Cardiac muscle cell (in vitro differentiated cells and primary cell): Measurements from ENCODE around the gene PCDHGA6. TPM values are rescaled to one million over a fixed set of nuclear protein-coding genes. Genes with fewer than 3 reads are reported as not detected.
"Not testable (repeated sequence)": the region's sequence is repeated elsewhere in the genome, so short reads cannot be mapped to it uniquely, and the experiment has no call there.

Source experiments
- DNase-seq, 2 donors: peaks; one replicate each; pipeline versions ENCODE4 v3.0.0 to v3.0.0-alpha.2; 2010 to 2017; ENCODE audit warnings: low read depth in 1 of 2, low spot score in 1 of 2
- H3K27ac ChIP-seq: fragments of 200-600 bp; sonication (generic); 2 replicates; pipeline ENCODE4 v1.5.1; 2016
- H3K27me3 ChIP-seq: fragments of 200-600 bp; sonication (generic); 2 replicates; pipeline ENCODE4 v1.6.0; 2016; ENCODE audit warnings: control low read depth
- H3K36me3 ChIP-seq: fragments of 200-600 bp; sonication (generic); 2 replicates; pipeline ENCODE4 v1.5.1; 2016; ENCODE audit warnings: control low read depth
- H3K4me1 ChIP-seq: fragments of 200-600 bp; sonication (generic); 2 replicates; pipeline ENCODE4 v1.8.1; 2017; ENCODE audit warnings: low read depth, mild to moderate bottlenecking, mixed run types
- H3K4me3 ChIP-seq: fragments of 200-600 bp; sonication (generic); 2 replicates; pipeline ENCODE4 v1.5.1; 2016; ENCODE audit warnings: mild to moderate bottlenecking
- H3K9me3 ChIP-seq: fragments of 200-600 bp; sonication (generic); 2 replicates; pipeline ENCODE4 v1.5.1; 2017; ENCODE audit warnings: low read depth, mild to moderate bottlenecking, control low read depth
- polyA plus RNA-seq: library from polyadenylated mRNA; unstranded; fragments of >200 nt; fragmentation: Nextera tagmentation; extraction: Ambion mirVana; gene quantifications from 2 replicates; pipeline ENCODE4 v1.2.1, GENCODE V29; 2016
- total RNA-seq: library from RNA; depleted of rRNA; stranded (reverse); fragments of >200 nt; gene quantifications from 2 replicates; pipeline ENCODE4 v1.2.3, GENCODE V29; 2016
- TF ChIP-seq, protein P1 (sequence below): IDR thresholded peaks from 2 replicates; pipeline ENCODE4 v1.5.1; 2012; ENCODE audit warnings: low read depth, mild to moderate bottlenecking, low read length

Gene PCDHGA6
- total RNA-seq: 0.66 and 0.88 TPM in 2 replicates
- not detected in 2 replicates for polyA plus RNA-seq

DNA sequence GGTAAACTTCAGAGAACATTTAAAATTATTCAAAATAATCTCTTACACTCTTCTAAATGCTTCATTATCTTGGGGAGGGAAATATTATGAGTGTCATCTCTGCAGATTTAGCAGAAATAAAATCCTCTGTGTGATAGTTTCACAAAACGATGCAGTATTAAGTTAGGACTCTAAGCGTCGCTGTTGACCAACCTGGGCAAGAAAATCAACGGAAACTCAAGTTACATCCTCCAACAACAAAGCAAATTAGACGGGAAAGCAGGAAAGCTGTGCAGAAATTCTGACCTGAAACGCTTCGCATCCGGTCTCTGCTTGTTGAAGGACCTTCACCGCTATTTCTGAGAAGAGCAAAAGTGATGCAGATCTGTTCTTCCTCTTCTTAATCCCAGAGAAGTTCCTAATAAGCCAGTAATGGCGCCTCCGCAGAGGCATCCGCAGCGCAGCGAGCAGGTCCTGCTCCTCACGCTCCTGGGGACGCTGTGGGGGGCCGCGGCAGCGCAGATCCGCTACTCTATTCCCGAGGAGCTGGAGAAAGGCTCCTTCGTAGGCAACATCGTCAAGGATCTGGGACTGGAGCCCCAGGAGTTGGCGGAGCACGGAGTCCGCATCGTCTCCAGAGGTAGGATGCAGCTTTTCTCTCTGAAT lies at the start of gene PCDHGA6:
Gene PCDHGA6 (plus strand): TSS at position 219 of the 645 bp plus-strand sequence. CDS start 193 bp downstream, at position 412.
- Histone ChIP-seq H3K9me3 (no peaks in the 10 kb centered on the region), H3K27ac (no peak within 1 kb of the TSS), H3K4me3 (no peak within 1 kb of the TSS), H3K27me3 (no peaks in the 10 kb centered on the region), H3K4me1 (no peaks in the 10 kb centered on the region), H3K36me3 (no peaks in the 10 kb centered on the region)
- DNase-seq: peak in 1 of 2 donors; percentile 31
- TF ChIP-seq, protein P1, sequence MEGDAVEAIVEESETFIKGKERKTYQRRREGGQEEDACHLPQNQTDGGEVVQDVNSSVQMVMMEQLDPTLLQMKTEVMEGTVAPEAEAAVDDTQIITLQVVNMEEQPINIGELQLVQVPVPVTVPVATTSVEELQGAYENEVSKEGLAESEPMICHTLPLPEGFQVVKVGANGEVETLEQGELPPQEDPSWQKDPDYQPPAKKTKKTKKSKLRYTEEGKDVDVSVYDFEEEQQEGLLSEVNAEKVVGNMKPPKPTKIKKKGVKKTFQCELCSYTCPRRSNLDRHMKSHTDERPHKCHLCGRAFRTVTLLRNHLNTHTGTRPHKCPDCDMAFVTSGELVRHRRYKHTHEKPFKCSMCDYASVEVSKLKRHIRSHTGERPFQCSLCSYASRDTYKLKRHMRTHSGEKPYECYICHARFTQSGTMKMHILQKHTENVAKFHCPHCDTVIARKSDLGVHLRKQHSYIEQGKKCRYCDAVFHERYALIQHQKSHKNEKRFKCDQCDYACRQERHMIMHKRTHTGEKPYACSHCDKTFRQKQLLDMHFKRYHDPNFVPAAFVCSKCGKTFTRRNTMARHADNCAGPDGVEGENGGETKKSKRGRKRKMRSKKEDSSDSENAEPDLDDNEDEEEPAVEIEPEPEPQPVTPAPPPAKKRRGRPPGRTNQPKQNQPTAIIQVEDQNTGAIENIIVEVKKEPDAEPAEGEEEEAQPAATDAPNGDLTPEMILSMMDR: peak; percentile 43

GRCh38 chr5:141326088-141326854 lies 47.4 kb upstream of the PCDHGA6 start:
- Histone ChIP-seq H3K9me3 (no peaks in the 10 kb centered on the region), H3K36me3 (no peaks in the 10 kb centered on the region), H3K27ac (no peak overlapping the region), H3K4me3 (no peak overlapping the region), H3K4me1 (no peaks in the 10 kb centered on the region), H3K27me3 (no peaks in the 10 kb centered on the region)
- DNase-seq: peak; percentile 59 to 65
- TF ChIP-seq, protein P1: peak; percentile 54

DNA sequence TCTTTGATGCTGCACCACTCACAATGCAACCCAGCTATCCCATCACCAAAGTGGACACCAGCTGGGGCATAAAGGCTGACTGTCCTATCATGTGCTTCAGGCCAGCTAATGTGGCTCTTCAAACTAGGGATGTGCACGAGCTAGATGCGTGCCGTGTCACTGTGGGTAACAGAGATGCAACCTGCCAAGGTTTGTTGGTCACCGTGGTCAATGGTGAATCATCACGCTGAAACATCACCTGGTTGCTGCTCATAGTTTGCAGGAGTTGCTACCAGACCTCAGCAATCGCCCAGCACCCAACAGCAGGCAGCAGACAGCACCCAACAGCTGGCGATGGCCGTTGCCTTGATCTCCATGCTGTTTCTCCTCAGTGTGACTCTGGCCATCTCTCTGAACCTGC lies 45.5 kb upstream of the PCDHGA6 start:
- no peak for DNase-seq
- H3K4me3 ChIP-seq: no peak overlapping the region
- H3K4me1 ChIP-seq: no peaks in the 10 kb centered on the region
- H3K27me3 ChIP-seq: no peaks in the 10 kb centered on the region
- no peaks in the 10 kb centered on the region for H3K9me3 ChIP-seq
- no peaks in the 10 kb centered on the region for H3K36me3 ChIP-seq
- no peak overlapping the region for H3K27ac ChIP-seq
- TF ChIP-seq, protein P1: no peak

DNA sequence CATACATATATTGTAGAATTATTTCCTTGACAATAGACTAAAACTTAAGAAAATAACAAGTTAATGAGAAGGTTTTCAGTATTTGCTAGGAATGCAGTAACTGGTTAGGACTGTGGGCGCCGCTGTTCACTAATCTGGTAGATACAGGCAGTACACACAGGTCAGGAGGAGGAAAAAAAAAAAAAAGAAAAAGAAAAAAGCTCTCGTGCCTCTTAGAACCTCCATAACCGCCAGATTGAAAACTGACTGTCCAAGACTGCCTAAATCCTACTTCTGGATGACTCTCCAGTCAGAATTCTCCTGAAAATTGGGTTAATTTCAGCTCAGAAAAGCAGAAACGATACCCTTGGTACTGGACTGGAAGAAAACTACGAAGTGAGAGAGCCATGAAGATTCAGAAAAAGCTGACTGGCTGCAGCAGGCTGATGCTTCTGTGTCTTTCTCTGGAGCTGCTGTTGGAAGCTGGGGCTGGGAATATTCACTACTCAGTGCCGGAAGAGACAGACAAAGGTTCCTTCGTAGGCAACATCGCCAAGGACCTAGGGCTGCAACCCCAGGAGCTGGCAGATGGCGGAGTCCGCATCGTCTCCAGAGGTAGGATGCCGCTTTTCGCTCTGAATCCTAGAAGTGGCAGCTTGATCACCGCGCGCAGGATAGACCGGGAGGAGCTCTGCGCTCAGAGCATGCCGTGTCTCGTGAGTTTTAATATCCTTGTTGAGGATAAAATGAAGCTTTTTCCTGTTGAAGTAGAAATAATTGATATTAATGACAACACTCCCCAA lies 43.2 kb upstream of the PCDHGA6 start, which contains the start of gene PCDHGA1:
Gene PCDHGA1 (plus strand): TSS at position 216 of the 782 bp plus-strand sequence.
- Histone ChIP-seq H3K9me3 (no peaks in the 10 kb centered on the region), H3K27me3 (no peaks in the 10 kb centered on the region), H3K27ac (no peak within 1 kb of the TSS), H3K4me3 (no peak within 1 kb of the TSS), H3K4me1 (no peaks in the 10 kb centered on the region), H3K36me3 (no peaks in the 10 kb centered on the region)
- peak in 1 of 2 donors; percentile 67 for DNase-seq
- TF ChIP-seq, protein P1: peak; percentile 66

DNA sequence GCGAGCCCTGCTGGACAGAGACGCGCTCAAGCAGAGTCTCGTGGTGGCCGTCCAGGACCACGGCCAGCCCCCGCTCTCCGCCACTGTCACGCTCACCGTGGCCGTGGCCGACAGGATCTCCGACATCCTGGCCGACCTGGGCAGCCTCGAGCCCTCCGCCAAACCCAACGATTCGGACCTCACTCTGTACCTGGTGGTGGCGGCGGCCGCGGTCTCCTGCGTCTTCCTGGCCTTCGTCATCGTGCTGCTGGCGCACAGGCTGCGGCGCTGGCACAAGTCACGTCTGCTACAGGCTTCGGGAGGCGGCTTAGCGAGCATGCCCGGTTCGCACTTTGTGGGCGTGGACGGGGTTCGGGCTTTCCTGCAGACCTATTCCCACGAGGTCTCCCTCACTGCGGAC lies 41.1 kb upstream of the PCDHGA6 start:
- not testable (repeated sequence) for H3K9me3 ChIP-seq, DNase-seq, H3K36me3 ChIP-seq, H3K4me1 ChIP-seq, H3K4me3 ChIP-seq, H3K27ac ChIP-seq, H3K27me3 ChIP-seq
